Muscle of back (tissue), 11 donors: ENCODE data around the gene ISOC2. TPM values are rescaled to one million over a fixed set of nuclear protein-coding genes. Genes with fewer than 3 reads are reported as not detected.

Experiments used
- DNase-seq, 3 donors: peaks; one replicate each; pipeline versions ENCODE4 v3.0.0 to v3.0.0-alpha.2; 2013
- polyA plus RNA-seq, 10 donors: library from polyadenylated mRNA; unstranded; fragments of 120-200 nt; gene quantifications; one replicate each; pipeline ENCODE4 v1.2.1, GENCODE V29; 2013; ENCODE audit not compliant: insufficient read length in 10 of 10

ISOC2 gene
- polyA plus RNA-seq, 10 donors: 26.6 to 40.9 (median 30.8) TPM

DNA sequence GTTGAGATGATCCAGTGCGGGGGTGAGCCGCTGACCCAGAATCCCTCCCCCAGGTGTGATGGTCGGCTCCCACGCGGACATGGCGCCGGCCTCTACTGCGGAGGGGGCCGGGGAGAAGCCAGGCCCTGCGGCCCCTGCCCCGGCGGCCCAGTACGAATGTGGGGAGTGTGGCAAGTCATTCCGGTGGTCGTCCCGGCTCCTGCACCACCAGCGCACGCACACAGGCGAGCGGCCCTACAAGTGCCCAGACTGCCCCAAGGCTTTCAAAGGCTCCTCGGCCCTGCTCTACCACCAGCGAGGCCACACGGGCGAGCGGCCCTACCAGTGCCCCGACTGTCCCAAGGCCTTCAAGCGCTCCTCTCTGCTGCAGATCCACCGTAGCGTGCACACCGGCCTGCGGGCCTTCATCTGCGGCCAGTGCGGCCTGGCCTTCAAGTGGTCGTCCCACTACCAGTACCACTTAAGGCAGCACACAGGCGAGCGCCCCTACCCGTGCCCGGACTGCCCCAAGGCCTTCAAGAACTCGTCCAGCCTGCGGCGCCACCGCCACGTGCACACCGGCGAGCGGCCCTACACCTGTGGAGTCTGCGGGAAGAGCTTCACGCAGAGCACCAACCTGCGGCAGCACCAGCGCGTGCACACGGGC is 19.8 kb upstream of the ISOC2 start:
- DNase-seq: no peak

DNA sequence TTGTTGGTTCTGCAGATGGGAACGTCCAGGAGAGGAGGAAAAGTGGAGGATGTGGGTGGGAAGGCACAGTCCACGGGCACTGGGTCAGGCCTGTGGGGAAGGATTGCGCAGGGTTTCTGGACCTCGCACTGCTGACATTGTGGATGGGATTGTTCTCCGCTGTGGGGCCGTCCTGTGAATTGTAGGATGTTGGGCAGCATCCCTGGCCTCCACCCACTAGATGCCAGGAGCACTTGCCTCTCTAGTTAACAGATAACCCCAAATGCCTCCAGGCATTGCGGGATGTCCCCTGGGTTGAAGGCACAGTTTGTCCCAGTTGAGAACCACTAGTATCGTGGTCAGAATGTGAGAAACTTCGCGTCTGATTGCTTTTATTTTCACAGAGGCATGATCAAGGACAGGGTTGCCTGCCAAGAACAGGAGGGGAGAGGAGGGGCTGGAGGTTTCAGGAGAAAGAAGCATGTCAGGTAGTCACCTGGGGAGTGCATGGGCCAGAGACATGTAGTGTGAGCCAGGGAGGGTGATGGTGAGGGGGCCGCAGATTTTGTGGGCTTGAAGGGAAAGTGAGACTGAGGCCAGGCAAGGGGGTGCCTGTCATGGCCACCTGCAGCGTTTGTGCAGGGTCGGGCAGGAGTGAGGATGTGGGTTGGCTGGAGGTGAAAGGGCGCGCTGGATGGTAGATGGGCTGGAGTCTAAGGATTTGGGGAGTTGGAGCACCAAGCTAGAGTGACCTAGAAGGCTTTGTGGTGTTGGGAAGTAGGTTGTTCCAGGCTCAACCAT is 18.2 kb upstream of the ISOC2 start:
- no peak for DNase-seq

DNA sequence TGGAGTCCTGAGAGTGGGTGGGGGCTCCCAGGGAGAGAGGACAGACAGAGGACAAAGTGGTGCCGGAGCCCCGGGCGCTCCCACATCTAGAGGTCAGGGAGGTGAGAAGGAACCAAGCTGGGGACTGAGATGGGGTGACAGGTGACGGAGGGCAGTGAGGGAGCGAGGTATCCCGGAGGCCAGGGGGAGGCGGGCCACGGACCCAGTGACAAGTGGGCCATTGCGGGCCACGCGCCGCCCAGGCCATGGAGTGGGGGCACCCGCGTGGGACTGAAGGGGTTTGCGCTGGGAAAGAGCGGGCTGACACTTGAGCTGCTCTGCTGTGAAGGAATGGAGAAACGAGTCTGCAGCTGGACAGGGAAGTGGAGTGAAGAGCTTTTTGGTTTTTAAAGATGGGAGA is 17.6 kb upstream of the ISOC2 start:
- no peak for DNase-seq

DNA sequence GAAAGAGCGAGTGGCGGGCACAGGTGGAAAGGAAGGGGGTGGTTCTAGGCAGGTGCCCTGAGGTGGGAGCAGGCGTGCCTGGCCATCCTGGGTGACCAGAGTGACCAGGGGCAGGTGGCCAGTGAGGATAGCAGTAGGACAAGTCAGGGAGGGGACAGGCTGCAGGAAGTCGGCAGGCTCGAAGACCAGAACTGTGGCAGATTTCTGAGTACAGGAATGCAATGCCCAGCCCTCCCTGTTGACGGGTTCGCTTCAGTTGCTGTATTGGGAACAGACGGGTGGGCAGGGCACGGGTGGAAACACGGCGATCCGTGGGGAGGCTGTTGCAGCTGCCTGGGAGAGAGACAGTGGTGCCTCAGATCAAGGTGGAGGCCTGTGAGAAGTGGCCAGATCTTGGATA is 16.9 kb upstream of the ISOC2 start:
- DNase-seq: no peak

DNA sequence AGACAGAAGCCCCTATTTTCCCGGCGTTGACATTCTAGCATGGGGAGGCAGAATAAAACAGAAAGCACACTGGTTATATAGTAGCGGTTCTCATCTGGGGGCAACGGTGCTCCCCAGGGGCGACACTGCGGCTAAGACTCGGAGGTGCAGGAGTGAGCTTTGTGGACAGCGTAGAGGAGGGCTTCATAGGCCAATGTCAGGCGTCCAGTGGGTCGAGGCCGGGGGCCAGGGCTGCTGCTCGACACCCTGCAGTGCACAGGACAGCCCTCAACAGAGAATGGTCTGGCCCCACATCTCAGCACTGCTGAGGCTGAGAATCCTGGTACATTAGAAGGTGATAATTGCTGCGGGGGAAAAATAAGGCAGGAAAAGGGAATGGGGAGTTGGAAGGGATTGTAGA is 16.5 kb upstream of the ISOC2 start:
- no peak for DNase-seq

DNA sequence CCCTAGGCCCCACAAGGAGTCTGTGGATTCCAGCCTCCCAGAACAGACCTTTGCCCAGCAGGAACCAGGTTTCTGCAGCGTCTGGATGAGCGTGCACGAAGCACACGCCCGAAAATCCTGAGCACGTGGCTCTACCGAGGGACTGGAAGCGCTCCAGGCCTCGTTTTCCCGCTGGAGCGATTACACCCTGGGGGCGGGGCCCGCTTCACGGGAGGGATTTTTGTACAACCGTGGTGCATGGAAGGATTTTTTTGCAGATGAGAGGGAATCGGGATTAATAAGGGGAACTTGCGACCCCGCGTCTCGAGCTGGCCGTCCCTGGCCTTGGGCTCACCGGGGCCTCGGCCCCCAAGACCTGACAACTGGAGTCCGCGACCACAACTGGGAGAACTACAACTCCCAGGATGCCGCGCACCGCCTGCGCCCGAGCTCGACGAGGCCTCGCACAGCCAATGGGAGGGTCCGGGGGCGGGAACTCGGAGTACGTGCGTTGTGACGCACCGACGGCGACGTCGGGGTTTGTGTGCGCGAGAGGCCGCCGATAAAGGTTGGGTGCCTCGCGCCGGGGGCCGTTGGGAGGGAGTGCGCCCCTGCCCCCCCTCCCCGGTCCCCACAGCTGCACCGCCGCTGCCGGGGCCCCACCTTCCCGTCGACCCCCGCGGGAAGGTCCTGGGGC is 14.8 kb upstream of the ISOC2 start, which contains the start of gene ZNF628:
ZNF628 (plus strand) TSS at position 518 of the 676 bp plus-strand sequence. CDS start 3,294 bp downstream, outside the sequence.
- DNase-seq: peak; percentile 99 to 100 (median 100)

DNA sequence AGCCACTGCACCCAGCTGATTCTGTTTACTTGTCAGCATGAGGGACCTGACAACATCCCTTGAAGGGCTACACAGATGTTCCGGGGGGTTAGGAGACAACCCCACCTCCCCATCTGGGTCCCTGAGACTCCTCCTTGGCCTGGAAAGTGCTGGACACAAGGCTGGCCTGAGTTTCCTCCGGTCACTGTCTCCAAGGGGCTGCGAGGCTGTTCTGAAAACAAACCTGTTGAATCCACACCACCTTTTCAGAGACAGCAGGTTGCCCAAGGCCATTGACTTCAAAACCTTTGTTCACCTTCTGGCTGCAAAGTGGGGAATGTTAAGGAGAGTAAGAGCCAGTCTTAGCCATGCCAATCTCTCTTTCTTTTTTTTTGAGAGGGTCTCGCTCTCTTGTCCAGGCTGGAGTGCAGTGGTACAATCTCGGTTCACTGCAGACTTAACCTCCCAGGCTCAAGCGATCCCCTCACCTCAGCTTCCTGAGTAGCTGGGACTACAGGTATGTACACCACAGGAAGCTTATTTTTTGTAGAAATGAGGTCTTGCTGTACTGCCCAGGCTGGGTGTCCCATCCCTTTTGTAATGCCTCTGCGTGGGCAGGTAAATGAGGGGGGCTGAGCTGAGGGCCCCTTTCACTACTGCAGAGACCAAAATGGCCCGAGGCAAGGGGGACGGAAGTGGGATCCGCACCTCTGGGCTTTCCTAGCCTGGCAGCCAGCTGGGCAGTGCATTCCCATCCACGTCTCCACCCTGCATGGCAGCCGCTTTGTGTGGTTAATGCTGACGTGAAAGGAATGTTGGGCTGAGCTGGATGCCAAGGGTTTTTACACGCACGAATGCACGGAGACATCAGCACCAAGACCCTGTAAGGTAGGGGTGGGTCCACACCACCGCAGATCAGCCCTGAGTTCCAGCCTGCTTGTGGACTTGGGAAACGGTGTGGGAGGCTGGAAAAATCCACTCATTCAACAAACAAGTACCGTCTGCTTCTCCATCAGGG is 13.1 kb upstream of the ISOC2 start:
- DNase-seq: no peak

DNA sequence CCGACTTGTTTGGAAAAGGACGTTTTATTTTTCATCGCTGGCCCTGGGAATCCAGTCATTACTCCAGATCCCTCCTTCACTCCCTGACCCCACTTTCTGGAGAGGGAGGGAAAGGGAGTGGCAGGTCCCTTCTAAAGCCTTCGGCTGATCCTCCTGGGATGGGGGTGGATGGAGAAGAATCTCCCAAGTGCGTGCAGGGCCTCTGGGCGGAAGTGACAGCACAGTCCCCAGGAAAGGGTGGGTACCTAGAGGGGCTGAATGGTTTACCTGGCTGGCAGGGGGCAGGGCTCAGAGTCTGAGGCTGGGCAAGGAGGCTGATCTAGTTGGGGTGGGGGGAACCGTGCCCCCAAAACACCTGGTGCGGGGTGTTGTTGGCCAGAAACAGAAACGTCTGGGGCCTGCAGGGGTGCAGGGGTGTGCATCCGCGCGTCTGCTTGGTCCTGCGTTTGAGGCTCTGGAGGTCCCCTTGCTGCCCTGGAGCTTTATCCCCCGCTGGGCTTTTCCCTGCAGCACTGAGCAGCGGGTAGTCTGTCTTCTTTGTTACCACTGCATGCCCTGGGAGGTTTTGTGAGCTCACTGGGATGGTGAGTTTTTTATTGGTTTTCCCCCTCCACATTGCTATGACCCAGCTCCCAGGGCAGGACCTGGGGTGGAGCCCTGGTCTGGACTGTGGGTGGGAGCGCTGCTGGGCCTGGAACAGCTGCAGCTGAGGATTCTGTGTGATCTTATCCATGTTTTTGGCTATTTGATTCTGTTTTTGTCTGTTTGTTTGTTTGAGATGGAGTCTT is 12.0 kb upstream of the ISOC2 start:
- DNase-seq: no peak

DNA sequence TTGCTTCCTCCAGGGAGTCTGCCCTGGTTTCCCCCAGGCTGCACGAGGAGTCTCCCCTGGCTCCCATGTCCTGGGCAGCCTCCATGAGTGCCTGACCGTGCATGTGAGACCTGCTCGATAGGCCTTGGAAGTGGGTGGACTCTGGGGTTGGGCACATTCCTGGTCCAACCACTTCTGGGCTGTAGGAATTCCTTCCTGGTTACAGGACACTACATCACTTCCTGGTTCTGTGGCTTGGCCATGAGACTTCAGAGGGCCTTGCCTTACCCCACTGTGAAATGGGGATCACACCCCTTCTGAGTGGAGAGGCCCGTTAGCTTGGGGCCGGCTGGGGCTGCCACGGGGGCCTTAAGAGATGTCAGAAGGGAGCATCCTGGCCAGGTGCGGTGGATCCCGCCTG is 11.0 kb upstream of the ISOC2 start:
- no peak for DNase-seq

DNA sequence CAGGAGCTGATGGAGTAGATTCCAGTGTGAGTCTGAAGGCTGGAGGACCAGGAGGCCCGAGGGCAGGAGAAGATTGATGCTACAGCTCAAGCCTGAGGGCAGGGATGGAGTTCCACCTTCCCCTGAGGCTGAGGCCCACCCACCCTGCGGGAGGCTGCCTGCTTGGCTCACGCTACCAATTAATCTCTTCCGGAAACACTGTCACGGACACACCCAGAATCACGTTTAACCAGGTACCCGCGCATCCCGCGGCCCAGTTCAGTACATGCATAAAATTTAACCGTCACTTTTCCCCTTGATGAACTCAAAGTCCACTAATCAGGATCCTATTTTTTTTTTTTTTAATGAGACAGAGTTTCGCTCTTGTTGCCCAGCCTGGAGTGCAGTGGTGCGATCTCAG is 9.8 kb upstream of the ISOC2 start:
- DNase-seq: no peak

DNA sequence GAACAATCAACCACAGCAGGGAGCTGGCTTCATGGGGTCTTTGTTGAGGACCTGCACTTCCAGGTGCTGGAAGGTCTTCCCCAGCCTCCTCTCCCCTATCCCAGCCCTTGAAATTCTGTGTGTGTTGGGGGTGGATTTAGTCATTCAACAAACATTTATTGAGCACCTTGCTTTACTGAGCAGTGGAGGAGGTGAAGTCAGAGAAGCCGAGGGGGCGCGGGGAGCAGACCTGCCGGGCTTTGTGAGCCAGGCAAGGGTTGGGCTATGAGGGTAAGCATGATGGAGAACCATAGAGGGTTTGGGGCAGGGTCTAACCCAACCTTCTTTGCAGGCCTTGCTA is 6.6 kb upstream of the ISOC2 start:
- DNase-seq: no peak

DNA sequence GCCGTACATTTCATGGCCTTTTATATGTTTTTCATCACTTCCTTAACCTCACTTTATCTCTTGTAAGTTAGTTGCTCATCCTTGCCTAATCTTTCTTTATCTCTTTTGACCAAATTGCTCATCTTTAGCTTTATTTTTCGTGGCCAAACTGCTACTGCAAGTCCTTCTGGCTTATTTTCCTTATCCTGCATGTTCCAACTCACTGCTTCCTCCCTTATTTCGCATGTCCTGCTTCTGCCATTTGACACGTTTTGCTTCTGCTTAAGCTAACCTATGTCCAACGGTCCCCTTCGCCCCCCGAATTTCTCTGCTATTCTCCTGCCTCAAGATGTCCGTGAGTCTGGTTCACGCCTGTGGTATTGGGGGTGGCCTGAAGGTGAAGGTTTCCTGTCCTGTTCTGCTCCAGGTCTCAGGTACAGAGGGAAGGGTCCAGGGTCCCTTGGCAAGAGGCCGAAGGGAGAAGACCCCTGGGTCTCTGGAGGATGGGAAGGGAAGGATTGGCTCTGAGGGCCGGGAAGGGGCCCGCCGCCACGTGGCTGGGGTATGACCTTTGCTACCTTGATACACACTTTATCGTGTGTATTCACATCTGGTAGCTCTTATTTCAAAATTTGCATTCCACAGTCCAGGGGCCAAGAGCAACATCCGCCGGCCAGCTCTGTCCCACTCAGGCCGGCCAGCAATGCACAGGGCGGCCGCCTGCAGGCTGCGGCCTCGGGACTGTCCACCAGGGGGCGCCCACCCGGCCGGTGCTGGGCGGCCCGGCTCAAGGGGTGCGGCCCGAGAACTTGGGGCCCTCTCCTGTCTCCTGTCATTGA is 6.0 kb upstream of the ISOC2 start:
- peak; percentile 36 to 86 (median 75) for DNase-seq

DNA sequence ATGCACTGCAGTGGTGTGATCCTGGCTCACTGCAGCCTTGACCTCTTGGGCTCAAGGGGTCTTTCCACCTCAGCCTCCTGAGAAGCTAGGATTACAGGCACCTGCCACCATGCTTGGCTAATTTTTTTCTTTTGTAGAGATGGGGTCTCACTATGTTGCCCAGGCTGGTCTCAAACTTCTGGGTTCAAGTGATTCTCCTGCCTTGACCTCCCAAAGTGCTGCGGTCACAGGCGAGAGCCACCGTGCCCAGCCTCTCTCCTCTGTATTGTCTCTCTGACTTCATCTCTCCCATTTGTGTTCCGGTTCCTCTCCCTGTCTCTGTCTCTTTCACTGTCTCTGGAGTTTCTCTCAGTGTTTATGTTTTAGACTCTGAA is 4.8 kb upstream of the ISOC2 start:
- no peak for DNase-seq

DNA sequence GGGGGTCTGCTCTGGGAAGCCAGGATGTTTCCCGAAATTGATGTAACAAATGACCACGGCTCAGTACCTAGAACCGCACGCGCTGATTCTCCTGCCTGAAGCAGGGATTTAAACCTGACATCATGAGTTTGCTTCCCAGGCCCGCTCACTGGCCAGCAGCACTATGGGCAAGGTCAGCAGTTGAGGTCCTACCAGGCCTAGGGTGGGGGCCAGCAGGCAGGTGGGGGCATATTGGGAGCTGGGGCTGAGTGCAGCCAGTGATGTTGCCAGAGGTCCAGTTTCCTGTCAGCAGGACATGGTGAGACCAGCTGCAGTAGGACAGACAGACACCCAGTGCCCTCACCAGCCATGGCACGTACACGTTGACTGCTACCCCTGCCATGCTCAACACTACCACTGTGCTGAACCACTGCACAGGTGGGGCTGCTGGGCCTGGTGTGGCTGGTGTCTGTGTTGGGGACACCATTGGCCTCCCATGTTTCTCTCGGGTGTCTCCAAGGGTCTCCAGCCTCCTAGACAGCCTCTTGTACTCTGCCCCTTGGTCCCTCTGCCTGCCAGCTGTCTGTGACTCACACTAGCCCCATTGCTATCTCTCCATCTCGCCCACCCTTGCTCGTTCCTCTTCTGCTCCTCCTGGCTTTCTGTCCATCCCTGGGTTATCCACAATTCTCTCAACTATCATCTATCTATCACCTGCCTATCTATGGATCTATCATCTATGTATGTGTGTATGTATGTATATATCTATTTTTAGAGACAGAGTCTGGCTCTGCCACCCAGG is 4.2 kb upstream of the ISOC2 start:
- no peak for DNase-seq

DNA sequence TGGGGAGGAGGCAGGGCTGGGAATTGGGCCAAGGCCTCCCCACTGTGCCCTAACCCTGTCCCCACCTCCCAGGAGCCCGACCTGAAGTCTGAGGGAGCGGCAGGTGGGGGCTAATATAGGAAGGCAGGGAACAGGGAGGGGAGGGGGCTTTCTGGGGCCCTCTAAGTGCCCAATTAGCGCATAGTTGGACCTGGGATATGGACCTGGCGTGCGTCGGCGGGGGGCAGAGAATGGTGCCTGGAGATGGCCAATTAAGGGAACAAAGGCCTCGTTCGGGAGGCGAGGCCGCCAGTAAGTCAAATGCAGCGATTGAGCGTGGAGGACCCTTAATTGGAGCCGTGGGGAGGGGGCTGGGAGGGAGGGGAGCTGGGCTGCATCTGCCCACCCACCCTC is 3.2 kb upstream of the ISOC2 start, which contains the start of gene C19orf85:
C19orf85 (minus strand) TSS at position 90 of the 393 bp plus-strand sequence. CDS start 197 bp downstream, outside the sequence.
- DNase-seq: no peak

DNA sequence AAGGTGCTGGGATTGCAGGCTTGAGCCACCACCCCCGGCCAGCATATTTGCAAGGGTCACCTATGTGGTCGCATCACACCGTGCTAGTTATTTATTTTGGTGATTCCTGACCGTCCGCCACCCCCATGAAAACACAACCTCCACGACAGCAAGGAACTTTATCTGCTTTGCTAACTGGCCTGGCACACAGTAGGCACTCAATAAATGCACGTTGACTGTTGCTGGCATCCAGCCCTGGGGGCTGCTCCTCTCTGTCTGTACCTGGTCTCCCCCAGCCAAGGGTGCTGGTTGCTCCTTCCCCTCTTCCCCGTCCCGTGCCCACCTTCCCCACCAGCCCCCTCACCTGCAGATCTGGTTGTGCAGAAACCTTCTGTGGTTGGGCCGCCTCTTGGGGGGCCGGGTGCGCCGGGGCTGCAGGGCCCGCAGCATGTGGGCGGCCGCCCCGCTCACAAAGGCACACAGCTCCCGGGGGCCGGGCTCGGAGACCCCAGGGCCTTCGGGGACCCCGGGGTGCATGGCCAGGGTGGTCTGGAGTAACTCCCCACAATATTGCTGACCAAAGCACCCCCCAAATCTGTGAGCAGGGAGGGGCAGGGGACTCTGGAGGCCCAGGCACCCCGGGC is 2.7 kb upstream of the ISOC2 start:
- no peak for DNase-seq

DNA sequence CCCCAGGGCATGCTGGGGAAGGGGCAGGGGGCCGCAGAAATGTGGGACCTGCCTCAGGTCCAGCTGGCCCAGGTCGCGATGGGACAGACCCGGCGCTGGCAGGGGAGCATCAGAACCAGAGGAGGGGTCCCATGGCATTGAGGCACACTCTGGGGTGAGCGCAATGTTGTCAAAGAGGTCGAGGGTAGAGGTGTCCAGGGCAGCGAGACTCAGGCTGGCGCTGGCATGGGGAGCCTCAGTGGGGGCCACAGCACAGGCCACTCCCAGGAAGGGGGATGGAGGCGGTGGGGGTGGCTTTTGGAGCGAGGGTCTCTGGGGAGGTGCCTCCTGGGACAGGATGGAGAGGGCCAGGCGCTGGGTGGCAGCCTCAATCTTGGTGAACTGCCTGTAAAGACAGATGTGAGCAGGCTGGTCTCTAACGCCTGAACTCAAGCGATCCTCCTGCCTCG is 2.2 kb upstream of the ISOC2 start:
- no peak for DNase-seq

DNA sequence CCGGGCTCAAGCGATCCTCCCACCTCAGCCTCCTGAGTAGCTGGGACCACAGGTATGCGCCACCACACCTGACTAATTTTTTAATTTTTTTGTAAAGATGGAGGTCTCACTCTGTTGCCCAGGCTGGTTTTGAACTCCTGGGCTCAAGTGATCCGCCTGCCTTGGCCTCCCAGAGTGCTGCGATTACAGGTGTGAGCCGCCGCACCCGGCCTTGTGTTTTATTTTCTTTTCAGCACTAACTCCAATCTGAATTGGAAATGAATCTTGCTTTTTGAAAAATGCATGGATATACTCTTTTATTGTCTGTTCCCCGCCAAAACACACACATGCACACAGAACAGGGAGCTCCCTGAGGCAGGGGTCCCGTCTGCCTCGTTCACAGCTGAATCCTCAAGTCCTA is 1.3 kb upstream of the ISOC2 start:
- no peak for DNase-seq
